NT2/D1 (cell line): Measurements from ENCODE around the gene SORL1.

ENCODE experiments used
- SUZ12 ChIP-seq: IDR thresholded peaks from 2 replicates; pipeline ENCODE4 v1.6.1; 2011; ENCODE audit not compliant: insufficient read length, insufficient read depth; ENCODE audit errors: extremely low read depth
- ZNF274 ChIP-seq: IDR thresholded peaks from 2 replicates; pipeline ENCODE4 v1.6.1; 2011; ENCODE audit warnings: mild to moderate bottlenecking, low read depth, low read length

DNA sequence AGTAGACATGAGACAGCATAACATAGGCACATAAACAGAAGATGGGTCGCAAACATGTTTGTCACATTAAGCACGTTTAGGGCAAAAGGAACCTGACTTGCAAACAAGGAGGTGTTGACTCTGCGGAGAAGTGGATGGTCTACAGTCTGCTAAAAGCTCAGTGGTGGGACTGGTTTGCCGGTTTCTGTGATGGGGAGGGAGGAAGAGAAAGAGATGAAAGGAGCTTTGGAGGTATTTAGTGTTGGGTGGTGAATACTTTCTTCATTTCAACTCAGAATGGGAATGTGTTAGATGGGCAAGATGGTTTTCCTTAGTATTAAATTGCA lies 192.0 kb downstream of the SORL1 start:
- TF ChIP-seq ZNF274 = no peak
- TF ChIP-seq SUZ12 = no peak
